H1 (cell line): ENCODE data around the gene LYPD1. TPM values are rescaled to one million over a fixed set of nuclear protein-coding genes. Genes with fewer than 3 reads are reported as not detected.

Experiments used
- CTCF ChIA-PET: fragments of 300-600 bp; sonication (Branson Sonifier 250); formaldehyde crosslinking; loops from one replicate; lab custom pipeline; 2021; ENCODE audit not compliant: partially characterized antibody; lab: Charles Lee
- POLR2A ChIA-PET: fragments of 300-600 bp; sonication (Branson Sonifier 250); formaldehyde crosslinking; loops from one replicate; lab custom pipeline; 2021; ENCODE audit warnings: inconsistent platforms; ENCODE audit not compliant: partially characterized antibody; lab: Charles Lee
- DNase-seq, 2 experiments: peaks; one replicate each; pipeline versions ENCODE4 v3.0.0 to v3.0.0-alpha.2; 2010 to 2022; ENCODE audit warnings: low spot score in 2 of 2, low read depth in 1 of 2, mixed read lengths in 1 of 2
- FAIRE-seq: peaks from 2 replicates; lab custom pipeline; 2011; peaks lifted over from hg19 to GRCh38; lab: Jason Lieb, UNC
- H2AFZ ChIP-seq: 2 replicates; pipeline ENCODE4 v1.8.1; 2012; ENCODE audit warnings: low read length, inconsistent platforms
- H2AK5ac ChIP-seq: 2 replicates; pipeline ENCODE4 v1.6.1; 2013; ENCODE audit warnings: low read depth, low read length
- H2BK120ac ChIP-seq: replicated peaks from 2 replicates; pipeline ENCODE3; 2013; ENCODE audit warnings: low read depth, low read length, inconsistent platforms
- H2BK12ac ChIP-seq: 2 replicates; pipeline ENCODE4 v1.6.1; 2013; ENCODE audit warnings: low read depth, low read length
- H2BK15ac ChIP-seq: 2 replicates; pipeline ENCODE4 v1.6.1; 2013; ENCODE audit warnings: low read length
- H2BK20ac ChIP-seq: 2 replicates; pipeline ENCODE4 v1.6.1; 2013; ENCODE audit warnings: low read length
- H2BK5ac ChIP-seq: 2 replicates; pipeline ENCODE4 v1.6.1; 2013; ENCODE audit warnings: low read depth, low read length
- H3K14ac ChIP-seq: 2 replicates; pipeline ENCODE4 v1.6.1; 2013; ENCODE audit warnings: inconsistent platforms; ENCODE audit not compliant: insufficient read length
- H3K18ac ChIP-seq: 2 replicates; pipeline ENCODE4 v1.6.1; 2013; ENCODE audit warnings: low read length; ENCODE audit errors: extremely low read depth
- H3K23ac ChIP-seq: 2 replicates; pipeline ENCODE4 v1.6.1; 2013; ENCODE audit warnings: inconsistent platforms; ENCODE audit not compliant: insufficient read length
- H3K23me2 ChIP-seq: 2 replicates; pipeline ENCODE4 v1.6.1; 2013; ENCODE audit warnings: low read depth, low read length
- H3K27ac ChIP-seq: 2 replicates; pipeline ENCODE4 v1.6.1; 2011; ENCODE audit warnings: low read depth, low read length, inconsistent platforms
- H3K27me3 ChIP-seq, 4 experiments: replicated peaks in 1 of 4; 1 replicate in 1 of 4; 2 replicates in 3 of 4; pipeline versions ENCODE4 v1.6.1 to v1.8.1; 2011 to 2013; ENCODE audit warnings: low read length in 3 of 4, mild to moderate bottlenecking in 3 of 4, inconsistent platforms in 2 of 4, mixed read lengths in 2 of 4, moderate library complexity in 1 of 4; ENCODE audit not compliant: control insufficient read depth in 3 of 4, insufficient read depth in 3 of 4; ENCODE audit errors: extremely low read depth in 1 of 4
- H3K36me3 ChIP-seq, 4 experiments: 2 replicates each; pipeline versions ENCODE4 v1.6.1 to v1.8.1; 2011 to 2013; ENCODE audit warnings: mild to moderate bottlenecking in 4 of 4, low read length in 3 of 4, moderate library complexity in 2 of 4, control low read depth in 1 of 4, inconsistent platforms in 1 of 4; ENCODE audit not compliant: insufficient read depth in 4 of 4, control insufficient read depth in 2 of 4
- H3K4ac ChIP-seq: replicated peaks from 2 replicates; pipeline ENCODE3; 2013; ENCODE audit warnings: low read length, low read depth, mixed read lengths, inconsistent platforms; ENCODE audit not compliant: insufficient read length
- H3K4me1 ChIP-seq, 4 experiments: replicated peaks in 1 of 4; 1 replicate in 1 of 4; 2 replicates in 3 of 4; pipeline versions ENCODE4 v1.6.1 to v1.8.1; 2011 to 2013; ENCODE audit warnings: low read length in 3 of 4, inconsistent platforms in 2 of 4, mixed read lengths in 1 of 4; ENCODE audit not compliant: insufficient read depth in 4 of 4, control insufficient read depth in 3 of 4
- H3K4me2 ChIP-seq, 2 experiments: 2 replicates each; pipeline versions ENCODE4 v1.6.1 to v1.8.1; 2011 to 2013; ENCODE audit warnings: low read depth in 2 of 2, low read length in 2 of 2, control low read depth in 1 of 2, inconsistent platforms in 1 of 2, mild to moderate bottlenecking in 1 of 2; ENCODE audit not compliant: insufficient read depth in 1 of 2
- H3K4me3 ChIP-seq, 4 experiments: fragments of 200-600, 300-600 bp in 1 of 4; sonication (generic), shearing (Covaris generic), sonication (Bioruptor Twin) in 1 of 4; 2 replicates each; pipeline versions ENCODE4 v1.5.1 to v1.8.1; 2011 to 2016; ENCODE audit warnings: low read length in 4 of 4, low read depth in 3 of 4, control low read depth in 2 of 4, inconsistent platforms in 2 of 4, mild to moderate bottlenecking in 2 of 4, mixed read lengths in 1 of 4, moderate library complexity in 1 of 4; ENCODE audit not compliant: insufficient read depth in 2 of 4; ENCODE audit errors: extremely low read depth in 1 of 4
- H3K56ac ChIP-seq: replicated peaks from 2 replicates; pipeline ENCODE3; 2013; ENCODE audit warnings: low read depth, mild to moderate bottlenecking, mixed read lengths, low read length, inconsistent platforms; ENCODE audit not compliant: insufficient read length
- H3K79me1 ChIP-seq: 2 replicates; pipeline ENCODE4 v1.6.1; 2013; ENCODE audit warnings: low read depth, low read length, control low read depth
- H3K79me2 ChIP-seq, 2 experiments: 2 replicates each; pipeline versions ENCODE4 v1.6.1 to v1.8.1; 2012 to 2013; ENCODE audit warnings: low read length in 2 of 2, mild to moderate bottlenecking in 2 of 2, inconsistent platforms in 1 of 2; ENCODE audit not compliant: insufficient read depth in 2 of 2, control insufficient read depth in 1 of 2
- H3K9ac ChIP-seq, 4 experiments: replicated peaks in 1 of 4; 1 replicate in 1 of 4; 2 replicates in 3 of 4; pipeline versions ENCODE4 v1.6.1 to v1.8.1; 2011 to 2013; ENCODE audit warnings: low read depth in 3 of 4, low read length in 3 of 4, control low read depth in 2 of 4, mild to moderate bottlenecking in 2 of 4, moderate library complexity in 2 of 4, inconsistent platforms in 1 of 4; ENCODE audit errors: extremely low read depth in 1 of 4
- H3K9me3 ChIP-seq, 2 experiments: 2 replicates each; pipeline versions ENCODE4 v1.6.1 to v1.8.1; 2012 to 2013; ENCODE audit warnings: mild to moderate bottlenecking in 2 of 2, moderate library complexity in 2 of 2, control low read depth in 1 of 2, inconsistent platforms in 1 of 2, low read depth in 1 of 2, low read length in 1 of 2, mixed read lengths in 1 of 2; ENCODE audit not compliant: insufficient read depth in 2 of 2
- H4K20me1 ChIP-seq, 2 experiments: replicated peaks in 1 of 2; 2 replicates each; pipeline versions ENCODE3 to v1.8.1; 2011 to 2013; ENCODE audit warnings: inconsistent platforms in 2 of 2, low read length in 2 of 2, mild to moderate bottlenecking in 1 of 2; ENCODE audit not compliant: insufficient read depth in 2 of 2, control insufficient read depth in 1 of 2
- H4K5ac ChIP-seq: 2 replicates; pipeline ENCODE4 v1.6.1; 2013; ENCODE audit warnings: low read length, low read depth, mixed read lengths, inconsistent platforms; ENCODE audit not compliant: insufficient read length
- H4K8ac ChIP-seq: 2 replicates; pipeline ENCODE4 v1.8.0; 2013; ENCODE audit warnings: mild to moderate bottlenecking, moderate library complexity, low read length, inconsistent platforms; ENCODE audit not compliant: insufficient read depth; ENCODE audit errors: extremely low read depth
- H4K91ac ChIP-seq: replicated peaks from 2 replicates; pipeline ENCODE3; 2013; ENCODE audit warnings: low read length, mixed read lengths, inconsistent platforms; ENCODE audit not compliant: insufficient read length
- POU5F1 ChIP-seq: IDR thresholded peaks from 2 replicates; pipeline ENCODE4 v1.6.1; 2011; ENCODE audit warnings: low read depth, mild to moderate bottlenecking, low read length, moderate library complexity
- RBBP5 ChIP-seq: IDR thresholded peaks from 2 replicates; pipeline ENCODE4 v1.7.1; 2012; ENCODE audit warnings: low read depth, mild to moderate bottlenecking, inconsistent platforms, low read length, moderate library complexity, borderline replicate concordance
- TEAD4 ChIP-seq: IDR thresholded peaks from 2 replicates; pipeline ENCODE4 v1.6.1; 2012; ENCODE audit warnings: low read depth, low read length, inconsistent platforms, mixed read lengths
- WGBS, 2 experiments: shearing (Covaris generic) in 1 of 2; methylation state at CpG; one replicate each; pipeline versions ENCODE4 v1.1.6 to v1.1.7; 2013 to 2015; ENCODE audit warnings: low lambda C conversion rate in 2 of 2, mixed read lengths in 2 of 2, inconsistent platforms in 1 of 2, low coverage in 1 of 2, missing lambda C conversion rate in 1 of 2; ENCODE audit not compliant: insufficient replicate concordance in 2 of 2, insufficient coverage in 1 of 2, insufficient read length in 1 of 2; ENCODE audit errors: extremely low coverage in 1 of 2, missing lambda C conversion rate in 1 of 2; 5-methylcytosine and 5-hydroxymethylcytosine counted together
- polyA plus RNA-seq, 7 experiments: library from polyadenylated mRNA; depleted of rRNA in 3 of 7; stranded (reverse) in 5 of 7; unstranded in 2 of 7; fragments of >200 nt in 5 of 7; fragments of 200-250 nt in 2 of 7; gene quantifications; 1 replicate in 5 of 7; 2 replicates in 1 of 7; 4 replicates in 1 of 7; pipeline versions ENCODE4 v1.2.1 to v1.2.3, GENCODE V29; 2011 to 2013; ENCODE audit warnings: missing spikeins in 2 of 7, mixed read lengths in 2 of 7
- total RNA-seq: library from RNA; stranded (reverse); fragmentation: NEBNext Ultra II Directional; extraction: Animal tissue kit (Norgen Biotek cat#: 25700); gene quantifications from 2 replicates; pipeline ENCODE4 v1.2.1, GENCODE V29; 2021
- TF ChIP-seq, protein P1 (sequence below): IDR thresholded peaks from 2 replicates; pipeline ENCODE4 v1.6.1; 2012; ENCODE audit warnings: inconsistent platforms

Gene LYPD1
- total and polyA plus RNA-seq, 2 of the 8 experiments (the other 6 are each of a cell fraction or from before 2014, with no cell fraction given) = 1.9 to 2.7 TPM

DNA sequence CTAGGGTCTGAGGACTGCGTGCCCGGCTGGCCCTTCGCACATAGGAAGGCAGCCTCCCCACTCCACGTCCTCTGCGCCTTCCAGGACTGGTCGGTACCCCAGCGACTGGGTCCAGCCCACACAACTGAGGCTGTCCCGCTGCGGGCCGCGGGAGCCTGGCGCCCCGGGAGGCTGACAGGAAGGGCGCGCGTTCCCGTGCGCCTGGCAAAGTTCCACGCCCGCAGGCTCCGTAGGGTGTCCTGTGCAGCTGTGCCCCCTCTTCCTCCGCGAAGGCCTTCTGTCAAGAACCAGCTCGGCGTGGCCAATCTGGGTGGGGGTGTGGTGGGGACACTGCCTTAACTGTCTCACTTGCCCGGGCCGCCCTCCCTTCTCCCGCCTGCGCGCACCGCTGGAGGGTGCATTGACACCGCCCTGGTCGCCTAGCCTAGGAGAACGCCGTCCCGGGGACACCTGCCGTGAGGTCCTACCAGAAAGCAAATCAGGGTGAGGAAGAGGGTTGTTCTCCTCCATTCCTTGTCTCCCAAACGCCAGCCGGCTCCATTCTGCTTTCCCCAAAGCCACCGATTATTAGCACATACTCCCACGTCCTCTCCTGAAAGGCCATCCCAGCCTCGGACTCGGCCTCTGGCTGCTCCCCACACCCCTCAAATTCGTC lies 618 bp upstream of the LYPD1 start:
- WGBS, 2 experiments = 2% methylated on average over 39 of the region's 44 CpGs; no CpG with 5 or more reads in 1 of the 2 experiments
- Histone ChIP-seq H3K23ac (no peak overlapping the region), H3K18ac (peak overlapping the region; percentile 17), H3K4ac (no peak overlapping the region), H3K79me2 (no peaks in the 10 kb centered on the region), H3K27me3 (peaks cover 14 to 51% (median 45%) of the 10 kb centered on the region in 4 experiments), H3K23me2 (peaks cover 24% of the 10 kb centered on the region), H3K4me1 (peaks cover 0 to 10% (median 3%) of the 10 kb centered on the region in 4 experiments; a peak in 5 of 7 replicates), H3K56ac (no peak overlapping the region), H3K9ac (no peak overlapping the region), H3K4me3 (peak overlapping the region; percentile 44 to 71 (median 68)), H3K14ac (no peak overlapping the region), H2AFZ (peak overlapping the region; percentile 56; the same call in 1 of the 2 replicates), H3K36me3 (no peaks in the 10 kb centered on the region), H2AK5ac (no peak overlapping the region), H4K5ac (no peak overlapping the region), H4K8ac (peak overlapping the region; percentile 28; the same call in 1 of the 2 replicates), H2BK15ac (no peak overlapping the region), H3K79me1 (no peaks in the 10 kb centered on the region), H3K4me2 (peak overlapping the region; percentile 96 to 98), H2BK20ac (no peak overlapping the region), H2BK5ac (peak overlapping the region; percentile 44; the same call in 1 of the 2 replicates), H2BK12ac (peak overlapping the region; percentile 53; the same call in 1 of the 2 replicates), H4K20me1 (peaks cover 0 to 4% of the 10 kb centered on the region in 2 experiments), H2BK120ac (no peak overlapping the region), H3K27ac (no peak overlapping the region), H4K91ac (no peak overlapping the region), H3K9me3 (no peaks in the 10 kb centered on the region)
- FAIRE-seq = no peak
- ChIA-PET POLR2A (no interaction called here), CTCF (interaction anchor here (1.0 to 4.9 kb wide), 5 partner anchors 13 to 497 kb away, joined by 3 to 45 read pairs (median 5); no protein-coding TSS in a partner anchor)
- DNase-seq = peak in 1 of 2 experiments; percentile 77
- TF ChIP-seq RBBP5 = 0 out of 2 replicates have a peak, but pooled peaks have one; percentile 48
- TF ChIP-seq POU5F1 = no peak
- TF ChIP-seq, protein P1, sequence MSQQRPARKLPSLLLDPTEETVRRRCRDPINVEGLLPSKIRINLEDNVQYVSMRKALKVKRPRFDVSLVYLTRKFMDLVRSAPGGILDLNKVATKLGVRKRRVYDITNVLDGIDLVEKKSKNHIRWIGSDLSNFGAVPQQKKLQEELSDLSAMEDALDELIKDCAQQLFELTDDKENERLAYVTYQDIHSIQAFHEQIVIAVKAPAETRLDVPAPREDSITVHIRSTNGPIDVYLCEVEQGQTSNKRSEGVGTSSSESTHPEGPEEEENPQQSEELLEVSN = no peak
- TF ChIP-seq TEAD4 = no peak
